ENCODE measurements around the gene SGPP1. TPM values are rescaled to one million over a fixed set of nuclear protein-coding genes. Genes with fewer than 3 reads are reported as not detected.

Gene SGPP1
- total and polyA plus RNA-seq, 10 of the 15 experiments (the other 5 are each of a cell fraction or from before 2014, with no cell fraction given): 3.5 to 37.7 (median 25.5) TPM

- TF ChIP-seq NFYA (IDR thresholded peaks at IDR 0.05; ENCODE audit: borderline replicate concordance, low read depth, low read length) (no peak), NFXL1 (IDR thresholded peaks at IDR 0.05; ENCODE audit: borderline replicate concordance) (no peak), IKZF1 (conservative IDR thresholded peaks at IDR 0.05) (peak; percentile 32; the same call in 1 of the 2 replicates), SMC3 (IDR thresholded peaks at IDR 0.05; ENCODE audit: borderline replicate concordance, low read length) (no peak), SREBF2 (IDR thresholded peaks at IDR 0.05; ENCODE audit: low read length) (no peak), BMI1 (IDR thresholded peaks at IDR 0.05; ENCODE audit: borderline replicate concordance) (no peak), SMARCA5 (IDR thresholded peaks at IDR 0.05) (no peak), SPI1 (IDR thresholded peaks at IDR 0.05; ENCODE audit: borderline replicate concordance, insufficient read depth, low read depth, low read length) (peak; percentile 17; the same call in 1 of the 2 replicates), ATF3 (IDR thresholded peaks at IDR 0.05; ENCODE audit: borderline replicate concordance, extremely low read depth, low read depth, low read length) (no peak), JUND (IDR thresholded peaks at IDR 0.05; ENCODE audit: low read depth, low read length) (no peak), EGR1 (IDR thresholded peaks at IDR 0.05; ENCODE audit: borderline replicate concordance in 1 of 2, low read depth in 2 of 2, low read length in 2 of 2) (no peak)
Measured at GRCh38 chr14:63759456-63759855, 31.6 kb upstream of the SGPP1 start (continued).

GRCh38 chr14:63757211-63757610 lies 29.3 kb upstream of the SGPP1 start:
- RAD21 ChIA-PET (ENCODE audit: unreplicated experiment): interaction anchor here (0.8 to 2.4 kb wide), 7 partner anchors 8 to 114 kb away, joined by 3 to 12 read pairs (median 3); no protein-coding TSS in a partner anchor
- in situ Hi-C loops (cut with MboI): no loop called here
- TF ChIP-seq POLR2AphosphoS2 (IDR thresholded peaks at IDR 0.05; ENCODE audit: low read depth, low read length) (no peak), RBBP5 (conservative IDR thresholded peaks at IDR 0.05) (no peak), TAF1 (IDR thresholded peaks at IDR 0.05; ENCODE audit: borderline replicate concordance, low read depth, low read length) (no peak), ZNF622 (IDR thresholded peaks at IDR 0.05) (no peak), HDAC6 (IDR thresholded peaks at IDR 0.05; ENCODE audit: unreplicated experiment) (no peak), REST (IDR thresholded peaks at IDR 0.05; ENCODE audit: low read depth, low read length) (no peak), MEF2A (IDR thresholded peaks at IDR 0.05; ENCODE audit: insufficient read depth, low read depth, low read length) (no peak), KDM1A (IDR thresholded peaks at IDR 0.05; ENCODE audit: borderline replicate concordance) (no peak)

More at GRCh38 chr14:63757211-63757610, 29.3 kb upstream of the SGPP1 start:
- H3K36me3 ChIP-seq (ENCODE audit: control insufficient read depth in 2 of 2, insufficient read depth in 2 of 2, low read length in 1 of 2): no peaks in the 10 kb centered on the region
- BruUV-seq (replicated peaks): no TSS peak
- peaks cover 6% of the 10 kb centered on the region; the same call in 1 of the 2 replicates for H3K4me1 ChIP-seq (ENCODE audit: control insufficient read depth, insufficient read depth, low read length)
- intact Hi-C loops (cut with micrococcal nuclease; ENCODE audit: unreplicated experiment): no loop called here
- ChIA-PET CTCF (interaction anchor here (0.7 to 2.1 kb wide), 6 partner anchors 9 to 113 kb away, joined by 3 to 12 read pairs (median 4); no protein-coding TSS in a partner anchor), POLR2A (interaction anchor here (0.6 to 1.3 kb wide), 4 partner anchors 11 to 675 kb away, joined by 3 to 4 read pairs (median 4); no protein-coding TSS in a partner anchor), SMC1A (ENCODE audit: uncharacterized antibody, unreplicated experiment) (interaction anchor here (0.6 to 2.2 kb wide), 15 partner anchors 8 to 150 kb away, joined by 3 to 10 read pairs (median 4); partner anchors contain the start of gene WDR89)
- no peak overlapping the region for H3K9ac ChIP-seq (ENCODE audit: control insufficient read depth, insufficient read depth, low read length)
- no peaks in the 10 kb centered on the region for H4K20me1 ChIP-seq (ENCODE audit: control insufficient read depth, insufficient read depth)
- H3K79me2 ChIP-seq (ENCODE audit: control insufficient read depth, insufficient read depth, low read length): no peaks in the 10 kb centered on the region
- FAIRE-seq: no peak
- peak overlapping the region; percentile 4; the same call in 1 of the 2 replicates for H2AFZ ChIP-seq (ENCODE audit: control insufficient read depth, low read depth, low read length)
- no peak overlapping the region for H3K4me2 ChIP-seq (ENCODE audit: control insufficient read depth, insufficient read depth)
- DNase-seq (ENCODE audit: low read depth, low spot score): no peak
- ATAC-seq: no peak
- no peaks in the 10 kb centered on the region for H3K9me3 ChIP-seq (replicated peaks; ENCODE audit: control insufficient read depth, insufficient read depth, low read length)
- H3K27ac ChIP-seq (ENCODE audit: control insufficient read depth, insufficient read depth): no peak overlapping the region
- no peaks in the 10 kb centered on the region for H3K27me3 ChIP-seq (replicated peaks in 1 of 2; ENCODE audit: control insufficient read depth in 2 of 2, insufficient read depth in 2 of 2, low read length in 1 of 2)
- H3K4me3 ChIP-seq: no peak overlapping the region
